GM18517 (cell line): Measurements from ENCODE around the gene PARD3.
A peak's percentile ranks its signal among the peaks of the same experiment; 100 is the strongest.

Experiments used
- ATAC-seq: cut with Tn5 transposase; IDR thresholded peaks from one replicate; pipeline ENCODE4 v1.9.1; 2021; ENCODE audit warnings: mild to moderate bottlenecking, moderate library complexity; ENCODE audit not compliant: unreplicated experiment

Gene PARD3

GRCh38 chr10:34551295-34551694, 263.8 kb downstream of the PARD3 start:
- no peak for ATAC-seq

- no peak for ATAC-seq
These were observed 265.1 kb downstream of the PARD3 start for GRCh38 chr10:34549953-34550352.

GRCh38 chr10:34549001-34549400, 266.1 kb downstream of the PARD3 start:
- ATAC-seq, result no peak

- no peak for ATAC-seq
These were observed 266.6 kb downstream of the PARD3 start for GRCh38 chr10:34548466-34548865.

- ATAC-seq, result no peak
These were observed 267.4 kb downstream of the PARD3 start for GRCh38 chr10:34547695-34548094.

GRCh38 chr10:34547291-34547690, 267.8 kb downstream of the PARD3 start:
- no peak for ATAC-seq

GRCh38 chr10:34544400-34544799, 270.7 kb downstream of the PARD3 start:
- ATAC-seq, result no peak

- ATAC-seq, result no peak
These were observed 271.4 kb downstream of the PARD3 start for GRCh38 chr10:34543716-34544115.

- ATAC-seq, result no peak
These were observed 274.6 kb downstream of the PARD3 start for GRCh38 chr10:34540492-34540891.

- ATAC-seq, result peak; percentile 37
These were observed 275.4 kb downstream of the PARD3 start for GRCh38 chr10:34539533-34540315.

- peak; percentile 54 for ATAC-seq
These were observed 276.7 kb downstream of the PARD3 start for GRCh38 chr10:34538281-34538829.

- ATAC-seq, result peak; percentile 83
These were observed 277.4 kb downstream of the PARD3 start for GRCh38 chr10:34537629-34538231.

GRCh38 chr10:34535872-34536271, 279.2 kb downstream of the PARD3 start:
- ATAC-seq, result no peak

- ATAC-seq, result no peak
These were observed 284.3 kb downstream of the PARD3 start for GRCh38 chr10:34530778-34531177.

- no peak for ATAC-seq
These were observed 286.8 kb downstream of the PARD3 start for GRCh38 chr10:34528320-34528719.

- no peak for ATAC-seq
These were observed 288.1 kb downstream of the PARD3 start for GRCh38 chr10:34526758-34527730.

- no peak for ATAC-seq
These were observed 288.9 kb downstream of the PARD3 start for GRCh38 chr10:34526186-34526585.

- peak; percentile 58 for ATAC-seq
These were observed 290.6 kb downstream of the PARD3 start for GRCh38 chr10:34524369-34525091.

GRCh38 chr10:34523017-34523767, 291.9 kb downstream of the PARD3 start:
- no peak for ATAC-seq

GRCh38 chr10:34522546-34522945, 292.6 kb downstream of the PARD3 start:
- ATAC-seq, result no peak
